OCI-LY3 (cell line): ENCODE measurements around the gene REELD1.

ENCODE experiments used
- H2AFZ ChIP-seq: fragments of 200-600, 300-600 bp; shearing (Covaris generic); 2 replicates; pipeline ENCODE4 v1.6.0; 2014; ENCODE audit warnings: antibody characterized with exemption, low read depth, low read length
- H3K27ac ChIP-seq: fragments of 200-600, 300-600 bp; sonication (generic); 2 replicates; pipeline ENCODE4 v1.5.1; 2014; ENCODE audit warnings: mild to moderate bottlenecking, low read length, moderate library complexity, mixed read lengths
- H3K27me3 ChIP-seq: fragments of 200-600, 300-600 bp; sonication (generic); 2 replicates; pipeline ENCODE4 v1.6.1; 2014; ENCODE audit warnings: low read depth, low read length, mixed read lengths
- H3K36me3 ChIP-seq: fragments of 200-600, 300-600 bp; sonication (generic); replicated peaks from 2 replicates; pipeline ENCODE3; 2014; ENCODE audit warnings: low read depth, low read length, mixed read lengths
- H3K4me1 ChIP-seq: fragments of 300-600, 200-600 bp; sonication (generic); 2 replicates; pipeline ENCODE4 v1.6.1; 2014; ENCODE audit warnings: low read length, mixed read lengths
- H3K4me2 ChIP-seq: fragments of 200-600, 300-600 bp; sonication (generic); 2 replicates; pipeline ENCODE4 v1.6.1; 2014; ENCODE audit warnings: low read length, mixed read lengths
- H3K4me3 ChIP-seq: fragments of 300-600, 200-600 bp; sonication (generic); 2 replicates; pipeline ENCODE4 v1.5.1; 2014; ENCODE audit warnings: antibody characterized with exemption, mild to moderate bottlenecking, low read length, moderate library complexity
- H3K79me2 ChIP-seq: fragments of 300-600, 200-600 bp; shearing (Covaris generic); 2 replicates; pipeline ENCODE4 v1.6.1; 2014; ENCODE audit warnings: mild to moderate bottlenecking, low read length, mixed read lengths
- H3K9ac ChIP-seq: fragments of 300-600, 200-600 bp; shearing (Covaris generic); 2 replicates; pipeline ENCODE4 v1.6.0; 2014; ENCODE audit warnings: mild to moderate bottlenecking, low read length, moderate library complexity
- H3K9me3 ChIP-seq: fragments of 200-600, 300-600 bp; shearing (Covaris generic); 2 replicates; pipeline ENCODE4 v1.6.1; 2014; ENCODE audit warnings: low read length, mixed read lengths; ENCODE audit not compliant: insufficient read depth
- H4K20me1 ChIP-seq: fragments of 200-600, 300-600 bp; sonication (generic); 2 replicates; pipeline ENCODE4 v1.6.1; 2016; ENCODE audit warnings: low read length, mixed read lengths; ENCODE audit not compliant: insufficient read depth
- EZH2phosphoT487 ChIP-seq: fragments of 200-600 bp; shearing (Covaris generic); IDR thresholded peaks from 2 replicates; pipeline ENCODE4 v1.6.1; 2018; ENCODE audit warnings: antibody characterized with exemption, mixed run types, low read depth
- TF ChIP-seq, protein P1 (sequence below): fragments of 200-600, 300-600 bp; sonication (generic); IDR thresholded peaks from 2 replicates; pipeline ENCODE4 v1.5.1; 2014; ENCODE audit warnings: antibody characterized with exemption, low read length, low read depth

Gene REELD1

DNA sequence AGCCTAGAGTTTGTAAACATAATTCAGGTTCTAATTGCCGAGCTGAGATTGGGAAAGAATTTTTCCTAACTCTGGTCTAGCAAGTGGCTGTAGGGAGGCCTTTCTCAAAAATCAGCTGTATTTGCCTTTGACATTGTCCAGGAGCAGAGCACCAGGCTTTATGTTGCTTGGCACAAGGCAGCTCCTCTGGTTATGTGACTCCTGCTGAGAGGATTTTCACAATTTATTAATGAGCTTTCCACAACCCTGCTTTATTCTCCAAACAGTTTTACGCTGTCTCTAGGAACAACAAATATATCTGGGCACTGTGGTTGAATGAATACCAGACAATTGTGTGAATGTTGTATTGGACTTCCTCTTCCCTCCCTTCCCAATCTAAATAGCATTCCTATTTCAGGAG, 23.9 kb upstream of the REELD1 start:
- Histone ChIP-seq H3K4me1 (no peaks in the 10 kb centered on the region), H2AFZ (no peak overlapping the region), H3K4me3 (no peak overlapping the region), H3K79me2 (no peaks in the 10 kb centered on the region), H3K27ac (no peak overlapping the region), H3K27me3 (no peaks in the 10 kb centered on the region), H3K36me3 (peaks cover 67% of the 10 kb centered on the region), H3K9me3 (no peaks in the 10 kb centered on the region), H4K20me1 (peaks cover 3% of the 10 kb centered on the region), H3K4me2 (no peak overlapping the region), H3K9ac (no peak overlapping the region)
- TF ChIP-seq, protein P1, sequence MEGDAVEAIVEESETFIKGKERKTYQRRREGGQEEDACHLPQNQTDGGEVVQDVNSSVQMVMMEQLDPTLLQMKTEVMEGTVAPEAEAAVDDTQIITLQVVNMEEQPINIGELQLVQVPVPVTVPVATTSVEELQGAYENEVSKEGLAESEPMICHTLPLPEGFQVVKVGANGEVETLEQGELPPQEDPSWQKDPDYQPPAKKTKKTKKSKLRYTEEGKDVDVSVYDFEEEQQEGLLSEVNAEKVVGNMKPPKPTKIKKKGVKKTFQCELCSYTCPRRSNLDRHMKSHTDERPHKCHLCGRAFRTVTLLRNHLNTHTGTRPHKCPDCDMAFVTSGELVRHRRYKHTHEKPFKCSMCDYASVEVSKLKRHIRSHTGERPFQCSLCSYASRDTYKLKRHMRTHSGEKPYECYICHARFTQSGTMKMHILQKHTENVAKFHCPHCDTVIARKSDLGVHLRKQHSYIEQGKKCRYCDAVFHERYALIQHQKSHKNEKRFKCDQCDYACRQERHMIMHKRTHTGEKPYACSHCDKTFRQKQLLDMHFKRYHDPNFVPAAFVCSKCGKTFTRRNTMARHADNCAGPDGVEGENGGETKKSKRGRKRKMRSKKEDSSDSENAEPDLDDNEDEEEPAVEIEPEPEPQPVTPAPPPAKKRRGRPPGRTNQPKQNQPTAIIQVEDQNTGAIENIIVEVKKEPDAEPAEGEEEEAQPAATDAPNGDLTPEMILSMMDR: no peak
- TF ChIP-seq EZH2phosphoT487: no peak

DNA sequence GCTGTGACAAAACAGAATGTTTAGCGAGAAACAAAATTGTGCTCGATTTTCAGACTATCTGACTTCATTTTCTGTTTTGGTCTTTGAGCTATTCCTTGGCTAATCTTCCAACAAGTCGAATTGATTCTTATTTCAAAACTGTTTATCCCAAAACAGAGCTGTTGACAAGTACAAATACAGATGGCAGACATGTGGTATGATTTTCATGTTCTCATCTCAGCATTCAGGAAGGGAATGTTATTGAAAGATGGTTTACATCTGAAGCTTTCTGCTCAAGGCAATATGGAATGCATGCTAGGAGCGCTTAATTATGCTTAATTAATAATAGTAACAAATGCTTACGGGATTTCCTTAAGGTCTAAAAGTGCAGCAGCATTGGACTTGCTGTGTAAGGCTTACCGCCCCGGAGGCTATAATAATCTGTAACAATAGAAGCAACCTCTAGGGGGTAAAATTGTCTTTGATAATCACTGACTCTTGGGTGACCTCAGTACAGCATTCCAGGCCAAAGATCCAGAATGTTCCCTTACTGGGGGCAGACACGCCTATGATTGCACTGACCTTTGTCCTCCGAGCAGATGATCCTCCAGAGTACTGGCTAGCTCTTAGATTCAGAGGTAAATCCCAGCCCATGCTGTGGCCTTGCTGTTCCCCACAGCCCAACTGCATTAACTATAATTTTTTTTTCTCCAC, 22.4 kb upstream of the REELD1 start:
- H3K36me3 ChIP-seq: peaks cover 57% of the 10 kb centered on the region
- H4K20me1 ChIP-seq: peaks cover 3% of the 10 kb centered on the region
- H2AFZ ChIP-seq: no peak overlapping the region

DNA sequence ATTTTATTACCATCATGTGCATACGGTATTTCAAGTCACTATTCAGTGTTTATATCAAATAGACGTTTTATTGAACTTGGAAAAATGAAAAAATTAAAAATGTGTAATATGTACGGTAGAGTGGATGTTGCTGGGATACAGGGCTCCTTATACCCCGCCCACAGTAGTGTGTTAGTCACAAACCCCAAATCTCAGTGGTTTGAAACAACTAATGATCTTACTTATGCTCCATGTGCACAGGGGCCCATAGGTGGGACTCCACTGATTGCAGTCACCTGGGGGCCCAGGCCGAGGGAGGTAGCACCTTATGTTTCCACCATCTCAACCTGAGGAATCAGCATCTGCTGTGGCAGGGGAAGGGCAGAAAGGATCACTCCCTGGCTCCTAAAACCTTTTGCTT, 20.7 kb upstream of the REELD1 start:
- Histone ChIP-seq H3K79me2 (no peaks in the 10 kb centered on the region), H3K36me3 (peaks cover 42% of the 10 kb centered on the region)
- TF ChIP-seq, protein P1: no peak
- TF ChIP-seq EZH2phosphoT487: no peak

More for the DNA sequence above, 22.4 kb upstream of the REELD1 start:
- Histone ChIP-seq H3K9me3 (no peaks in the 10 kb centered on the region), H3K27me3 (no peaks in the 10 kb centered on the region), H3K4me2 (no peak overlapping the region), H3K79me2 (no peaks in the 10 kb centered on the region), H3K9ac (no peak overlapping the region), H3K4me3 (no peak overlapping the region), H3K4me1 (no peaks in the 10 kb centered on the region), H3K27ac (no peak overlapping the region)
- TF ChIP-seq, protein P1: no peak
- TF ChIP-seq EZH2phosphoT487: no peak

DNA sequence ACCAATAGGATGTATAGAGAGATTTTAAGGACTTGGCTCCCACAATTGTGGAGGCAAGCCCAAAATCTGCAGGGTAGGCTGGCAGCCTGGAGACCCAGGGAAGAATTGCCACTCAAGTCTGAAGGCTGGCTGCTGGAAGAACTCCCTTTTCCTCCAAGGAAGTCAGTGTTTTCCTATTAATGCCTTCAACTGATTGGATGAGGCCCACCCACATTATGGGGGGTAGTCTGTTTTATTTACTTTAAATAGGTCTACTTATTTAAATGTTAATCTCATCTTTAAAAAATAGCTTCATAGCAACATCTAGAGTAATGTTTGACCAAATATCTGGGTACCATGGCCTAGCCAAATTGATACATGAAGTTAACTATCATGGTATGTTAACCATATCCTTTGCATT, 20.1 kb upstream of the REELD1 start:
- H3K9ac ChIP-seq: no peak overlapping the region
- H3K4me2 ChIP-seq: no peak overlapping the region
- H3K9me3 ChIP-seq: no peaks in the 10 kb centered on the region
- no peaks in the 10 kb centered on the region for H3K27me3 ChIP-seq
- H4K20me1 ChIP-seq: no peaks in the 10 kb centered on the region
- H2AFZ ChIP-seq: no peak overlapping the region
- H3K79me2 ChIP-seq: no peaks in the 10 kb centered on the region
- no peaks in the 10 kb centered on the region for H3K4me1 ChIP-seq
- no peak overlapping the region for H3K27ac ChIP-seq
- H3K4me3 ChIP-seq: no peak overlapping the region
- TF ChIP-seq, protein P1: no peak
- TF ChIP-seq EZH2phosphoT487: no peak
- peaks cover 42% of the 10 kb centered on the region for H3K36me3 ChIP-seq

More for the DNA sequence above, 20.7 kb upstream of the REELD1 start:
- Histone ChIP-seq H3K27me3 (no peaks in the 10 kb centered on the region), H4K20me1 (no peaks in the 10 kb centered on the region), H3K9ac (no peak overlapping the region), H2AFZ (no peak overlapping the region), H3K4me2 (no peak overlapping the region), H3K4me1 (no peaks in the 10 kb centered on the region), H3K4me3 (no peak overlapping the region), H3K9me3 (no peaks in the 10 kb centered on the region), H3K27ac (no peak overlapping the region)
